ENCODE measurements around the gene NRAP.

The NRAP gene

GRCh38 chr10:113557903-113558321 lies 105.9 kb downstream of the NRAP start:
- no peak overlapping the region for H3K27ac ChIP-seq

DNA sequence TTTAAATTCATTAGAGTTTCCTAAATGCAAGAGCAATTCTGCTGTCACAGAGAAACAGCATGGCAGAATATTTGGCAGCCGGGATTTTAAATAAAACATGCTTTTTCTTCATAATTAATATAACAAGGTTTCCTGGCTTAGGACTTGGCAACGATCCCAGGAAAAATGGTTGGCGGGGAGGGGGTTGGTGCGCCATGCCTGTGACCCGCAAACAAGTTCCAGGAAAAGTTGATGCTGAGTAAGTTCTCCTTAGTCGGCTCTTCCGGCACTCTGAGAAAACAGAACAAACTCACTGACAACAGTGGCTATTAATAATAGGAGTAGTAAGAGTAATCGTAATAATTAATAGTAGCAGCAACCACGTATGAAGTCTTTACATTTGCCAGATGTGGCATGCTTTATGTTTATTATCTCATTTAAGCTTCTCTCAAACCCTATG lies 106.4 kb downstream of the NRAP start:
- no peak overlapping the region for H3K27ac ChIP-seq

More at GRCh38 chr10:113557903-113558321, 105.9 kb downstream of the NRAP start:
- TF ChIP-seq, protein P1, sequence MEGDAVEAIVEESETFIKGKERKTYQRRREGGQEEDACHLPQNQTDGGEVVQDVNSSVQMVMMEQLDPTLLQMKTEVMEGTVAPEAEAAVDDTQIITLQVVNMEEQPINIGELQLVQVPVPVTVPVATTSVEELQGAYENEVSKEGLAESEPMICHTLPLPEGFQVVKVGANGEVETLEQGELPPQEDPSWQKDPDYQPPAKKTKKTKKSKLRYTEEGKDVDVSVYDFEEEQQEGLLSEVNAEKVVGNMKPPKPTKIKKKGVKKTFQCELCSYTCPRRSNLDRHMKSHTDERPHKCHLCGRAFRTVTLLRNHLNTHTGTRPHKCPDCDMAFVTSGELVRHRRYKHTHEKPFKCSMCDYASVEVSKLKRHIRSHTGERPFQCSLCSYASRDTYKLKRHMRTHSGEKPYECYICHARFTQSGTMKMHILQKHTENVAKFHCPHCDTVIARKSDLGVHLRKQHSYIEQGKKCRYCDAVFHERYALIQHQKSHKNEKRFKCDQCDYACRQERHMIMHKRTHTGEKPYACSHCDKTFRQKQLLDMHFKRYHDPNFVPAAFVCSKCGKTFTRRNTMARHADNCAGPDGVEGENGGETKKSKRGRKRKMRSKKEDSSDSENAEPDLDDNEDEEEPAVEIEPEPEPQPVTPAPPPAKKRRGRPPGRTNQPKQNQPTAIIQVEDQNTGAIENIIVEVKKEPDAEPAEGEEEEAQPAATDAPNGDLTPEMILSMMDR (conservative IDR thresholded peaks at IDR 0.05), result no peak

DNA sequence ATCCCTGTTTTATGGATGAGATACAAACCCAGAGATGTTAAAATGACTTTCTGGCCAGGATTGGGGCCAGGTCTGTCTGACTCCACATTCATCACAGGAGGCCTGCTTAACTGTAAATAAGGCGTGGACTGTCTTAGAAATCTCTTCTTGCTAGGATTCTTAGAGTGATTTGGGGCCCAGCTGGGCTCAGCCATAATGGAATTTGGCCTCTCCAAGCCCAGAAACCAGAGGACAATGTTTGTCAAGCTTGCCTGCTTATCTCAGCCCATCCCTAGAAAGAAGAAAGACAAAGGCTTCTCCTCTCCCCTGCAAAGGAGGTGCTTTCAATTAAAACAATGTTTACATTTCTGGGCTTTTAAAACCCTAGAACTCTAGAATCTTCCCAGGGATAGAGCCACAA lies 108.1 kb downstream of the NRAP start:
- H3K27ac ChIP-seq, result peak overlapping the region; percentile 79; the same call in 1 of the 2 replicates
- TF ChIP-seq, protein P1 (conservative IDR thresholded peaks at IDR 0.05), result no peak

More for the DNA sequence above, 106.4 kb downstream of the NRAP start:
- TF ChIP-seq, protein P1 (conservative IDR thresholded peaks at IDR 0.05), result no peak

DNA sequence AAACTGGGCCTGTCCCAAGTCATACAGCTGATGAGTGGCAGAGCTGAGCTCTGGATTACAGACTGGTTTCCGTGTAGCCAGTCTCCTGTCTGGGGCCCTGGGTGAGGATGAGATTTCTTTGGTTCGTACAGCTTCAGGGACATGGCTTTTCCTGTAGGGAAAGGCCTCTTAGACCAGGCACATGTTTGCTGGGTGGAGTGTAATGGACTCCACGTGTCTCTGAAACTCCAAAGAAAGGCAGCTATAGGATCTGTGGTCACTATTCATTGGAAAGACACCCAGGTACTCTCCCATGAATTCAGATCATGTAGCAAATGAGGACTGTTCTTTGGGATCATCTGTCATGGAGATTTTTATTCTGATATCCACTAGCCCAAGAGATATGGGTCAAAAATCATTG lies 108.6 kb downstream of the NRAP start:
- TF ChIP-seq, protein P1 (conservative IDR thresholded peaks at IDR 0.05), result no peak
- peak overlapping the region; percentile 79; the same call in 1 of the 2 replicates for H3K27ac ChIP-seq

DNA sequence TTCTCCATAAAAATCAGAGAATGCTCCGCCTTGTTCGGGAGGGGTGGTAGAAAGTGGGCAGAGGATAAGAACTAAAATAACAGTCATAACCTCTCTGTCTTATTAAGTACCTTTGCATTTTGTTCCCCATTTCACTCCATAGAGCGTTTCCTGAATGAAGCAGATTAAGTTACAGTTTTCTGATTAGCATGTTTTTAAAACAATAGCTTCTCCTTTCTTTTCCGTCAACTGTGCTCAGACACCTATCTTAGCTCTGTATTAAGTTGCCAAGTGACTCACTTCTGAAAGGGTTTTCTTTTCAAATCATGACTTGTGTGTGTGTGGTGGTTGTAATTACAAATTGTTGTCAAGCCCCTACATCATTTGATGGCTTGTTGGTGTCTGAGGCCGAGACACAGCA lies 109.6 kb downstream of the NRAP start:
- peak overlapping the region; percentile 79 for H3K27ac ChIP-seq
- TF ChIP-seq, protein P1 (conservative IDR thresholded peaks at IDR 0.05), result no peak

DNA sequence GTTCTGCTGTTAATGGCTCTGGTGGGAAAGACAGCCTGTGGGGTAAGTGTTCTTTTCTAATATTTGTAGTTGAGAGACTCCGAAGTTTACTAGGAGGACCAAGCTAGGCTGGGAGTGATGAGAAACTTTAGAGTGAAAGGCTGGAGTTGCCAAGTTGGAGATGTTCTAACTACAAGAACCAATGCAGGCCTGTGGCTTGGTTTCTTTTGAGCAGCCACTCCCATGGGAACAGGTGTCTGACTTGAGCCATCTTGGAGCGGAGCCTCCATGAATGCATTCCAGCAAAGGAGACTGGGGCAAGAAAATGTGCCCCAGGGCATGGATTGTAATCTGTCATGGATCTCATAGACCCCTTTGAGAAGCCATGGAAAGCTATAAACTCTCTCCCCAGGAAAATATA lies 110.7 kb downstream of the NRAP start:
- TF ChIP-seq, protein P1 (conservative IDR thresholded peaks at IDR 0.05), result no peak
- peak overlapping the region; percentile 79 for H3K27ac ChIP-seq

DNA sequence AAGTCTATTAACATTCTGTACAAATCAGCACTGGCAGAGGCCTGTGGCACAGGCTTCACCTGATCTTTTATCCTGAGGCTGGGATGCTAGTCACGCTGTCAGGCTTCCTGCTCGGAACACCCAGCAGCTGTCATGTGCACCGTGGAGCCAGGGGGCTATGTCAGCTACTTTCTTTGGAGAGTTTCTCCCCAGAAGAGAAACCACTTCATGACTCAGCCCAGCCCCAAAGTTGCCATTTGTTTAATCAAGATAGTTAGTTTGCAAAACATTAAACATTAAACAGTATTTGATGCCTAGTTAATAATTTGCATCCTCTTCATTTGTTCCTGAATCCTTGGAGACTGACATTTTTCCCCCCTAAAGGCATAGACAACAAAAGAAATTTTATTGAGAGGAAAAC lies 111.1 kb downstream of the NRAP start, which contains the start of gene HABP2:
Gene HABP2, plus strand, starts transcription at position 353 of the 400 bp plus-strand sequence. CDS start 69 bp downstream, outside the sequence.
- peak within 1 kb of the TSS; percentile 79 for H3K27ac ChIP-seq
- TF ChIP-seq, protein P1 (conservative IDR thresholded peaks at IDR 0.05), result no peak
